ENCODE measurements around the gene ARID5B.

The ARID5B gene

GRCh38 chr10:61904733-61905725, 3.5 kb downstream of the ARID5B start:
- H3K4me3 ChIP-seq (replicated peaks in 1 of 2; ENCODE audit: low read depth in 2 of 2, low read length in 2 of 2): no peak overlapping the region
- peak; percentile 84 to 88 for DNase-seq (ENCODE audit: low read depth in 2 of 2)
- peak; percentile 49 for TF ChIP-seq CTCF (IDR thresholded peaks at IDR 0.05; ENCODE audit: low read depth, low read length)

GRCh38 chr10:61905837-61906561, 4.5 kb downstream of the ARID5B start:
- no peak overlapping the region for H3K4me3 ChIP-seq (replicated peaks in 1 of 2; ENCODE audit: low read depth in 2 of 2, low read length in 2 of 2)
- TF ChIP-seq CTCF (IDR thresholded peaks at IDR 0.05; ENCODE audit: low read depth, low read length): no peak
- DNase-seq (ENCODE audit: low read depth in 2 of 2): no peak

GRCh38 chr10:61906562-61906901, 5.0 kb downstream of the ARID5B start:
- DNase-seq (ENCODE audit: low read depth in 2 of 2): no peak
- TF ChIP-seq CTCF (IDR thresholded peaks at IDR 0.05; ENCODE audit: low read depth, low read length): no peak
- no peak overlapping the region for H3K4me3 ChIP-seq (replicated peaks in 1 of 2; ENCODE audit: low read depth in 2 of 2, low read length in 2 of 2)

- no peak overlapping the region for H3K4me3 ChIP-seq (replicated peaks in 1 of 2; ENCODE audit: low read depth in 2 of 2, low read length in 2 of 2)
- no peak for DNase-seq (ENCODE audit: low read depth in 2 of 2)
- no peak for TF ChIP-seq CTCF (IDR thresholded peaks at IDR 0.05; ENCODE audit: low read depth, low read length)
Measured at GRCh38 chr10:61907011-61907410, 5.5 kb downstream of the ARID5B start.

- DNase-seq (ENCODE audit: low read depth in 2 of 2): no peak
- no peak for TF ChIP-seq CTCF (IDR thresholded peaks at IDR 0.05; ENCODE audit: low read depth, low read length)
Measured at GRCh38 chr10:61907587-61907986, 6.1 kb downstream of the ARID5B start.

GRCh38 chr10:61910226-61910805, 8.8 kb downstream of the ARID5B start:
- no peak for TF ChIP-seq CTCF (IDR thresholded peaks at IDR 0.05; ENCODE audit: low read depth, low read length)
- no peak overlapping the region for H3K4me3 ChIP-seq (replicated peaks in 1 of 2; ENCODE audit: low read depth in 2 of 2, low read length in 2 of 2)
- no peak for DNase-seq (ENCODE audit: low read depth in 2 of 2)

More at GRCh38 chr10:61907587-61907986, 6.1 kb downstream of the ARID5B start:
- H3K4me3 ChIP-seq (replicated peaks in 1 of 2; ENCODE audit: low read depth in 2 of 2, low read length in 2 of 2): no peak overlapping the region
